Ishikawa (cell line): ENCODE data around the gene RAD9B.

Experiments
- CEBPB ChIP-seq: IDR thresholded peaks from 2 replicates; pipeline ENCODE4 v1.6.1; 2012
- EP300 ChIP-seq: IDR thresholded peaks from 2 replicates; pipeline ENCODE4 v1.6.1; 2012; ENCODE audit warnings: borderline replicate concordance
- MAX ChIP-seq: IDR thresholded peaks from 2 replicates; pipeline ENCODE4 v1.6.1; 2012
- REST ChIP-seq: IDR thresholded peaks from 2 replicates; pipeline ENCODE4 v1.6.1; 2012; ENCODE audit warnings: low read depth, mild to moderate bottlenecking
- USF1 ChIP-seq: IDR thresholded peaks from 2 replicates; pipeline ENCODE4 v1.6.1; 2012

- TF ChIP-seq USF1 (no peak), CEBPB (no peak), EP300 (no peak), MAX (no peak), REST (no peak)
Measured at GRCh38 chr12:110538869-110539622, 36.9 kb downstream of the RAD9B start.
